Vagina (tissue), 2 donors: ENCODE data around the gene PIP5K1C. TPM values are rescaled to one million over a fixed set of nuclear protein-coding genes. Genes with fewer than 3 reads are reported as not detected.

Experiments
- DNase-seq, 2 donors: peaks; one replicate each; pipeline ENCODE4 v3.0.0-alpha.2; 2017; ENCODE audit errors: extremely low spot score in 2 of 2
- H3K27ac ChIP-seq: fragments of 200-600 bp; sonication (generic); one replicate; pipeline ENCODE4 v1.5.1; 2019
- H3K27me3 ChIP-seq: fragments of 200-600 bp; sonication (generic); one replicate; pipeline ENCODE4 v1.5.1; 2019
- H3K36me3 ChIP-seq, 2 donors: fragments of 200-600 bp; sonication (generic); one replicate each; pipeline ENCODE4 v1.5.1; 2017 to 2019
- H3K4me1 ChIP-seq: fragments of 200-600 bp; sonication (generic); one replicate; pipeline ENCODE4 v1.5.1; 2019
- H3K4me3 ChIP-seq, 2 donors: fragments of 200-600 bp; sonication (generic); 1 replicate in 1 of 2; 2 replicates in 1 of 2; pipeline ENCODE4 v1.5.1; 2016 to 2019
- H3K9me3 ChIP-seq: fragments of 200-600 bp; sonication (generic); one replicate; pipeline ENCODE4 v1.5.1; 2019
- POLR2A ChIP-seq, 2 donors: fragments of 450-650 bp; IDR thresholded peaks; one replicate each; pipeline ENCODE4 v1.6.1; 2017; ENCODE audit warnings: antibody characterized with exemption in 2 of 2, mild to moderate bottlenecking in 2 of 2, moderate library complexity in 2 of 2
- POLR2AphosphoS5 ChIP-seq, 2 donors: sonication (generic); formaldehyde crosslinking; IDR thresholded peaks; one replicate each; pipeline ENCODE4 v1.9.0; 2017; ENCODE audit warnings: antibody characterized with exemption in 2 of 2, mild to moderate bottlenecking in 2 of 2, low read depth in 1 of 2; ENCODE audit not compliant: insufficient read depth in 1 of 2
- intact Hi-C: fragments of 100-400 bp; cut with DNase I; formaldehyde crosslinking; loops from one replicate; pipeline ENCODE4 v1.15.1; 2023
- total RNA-seq: library from RNA; depleted of rRNA; stranded (reverse); fragments of >200 nt; gene quantifications from one replicate; pipeline ENCODE4 v1.2.3, GENCODE V29; 2016
- TF ChIP-seq, protein P1 (sequence below), 3 experiments: fragments of 450-650 bp in 2 of 3; fragments of 200-600 bp in 1 of 3; sonication (generic) in 1 of 3; IDR thresholded peaks; one replicate each; pipeline ENCODE4 v1.5.1; 2017 to 2019; ENCODE audit warnings: antibody characterized with exemption in 3 of 3, mild to moderate bottlenecking in 2 of 3, moderate library complexity in 2 of 3

PIP5K1C gene
- total RNA-seq, 1 donor from 2014 or later = 24.1 TPM

DNA sequence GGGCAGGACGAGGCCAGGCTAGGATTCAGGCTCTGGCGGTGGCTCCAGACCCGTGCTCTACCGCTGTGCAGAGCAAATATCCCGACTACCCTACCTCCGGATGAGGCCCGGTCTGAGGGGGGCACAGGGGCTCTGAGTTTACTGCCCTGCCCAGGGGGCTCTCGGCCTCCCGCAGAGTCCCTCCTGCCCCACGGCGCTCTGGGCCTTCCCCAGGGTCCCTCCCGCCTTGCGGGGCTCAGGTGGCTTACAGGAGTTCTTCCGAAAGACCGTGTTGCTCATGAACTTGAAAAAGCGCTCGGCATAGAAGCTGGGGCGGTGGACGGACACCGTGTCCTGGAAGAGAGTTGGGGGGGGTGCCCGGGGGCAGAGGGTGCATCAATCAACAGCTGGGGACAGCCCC is 54.5 kb downstream of the PIP5K1C start:
- no peaks in the 10 kb centered on the region for H3K27me3 ChIP-seq
- DNase-seq = no peak
- H3K27ac ChIP-seq = no peak overlapping the region
- H3K4me1 ChIP-seq = no peaks in the 10 kb centered on the region
- TF ChIP-seq POLR2AphosphoS5 (IDR thresholded peaks at IDR 0.05; ENCODE audit: insufficient read depth in 1 of 2, low read depth in 1 of 2) = no peak
- no peak for TF ChIP-seq POLR2A (IDR thresholded peaks at IDR 0.05)
- H3K9me3 ChIP-seq = no peaks in the 10 kb centered on the region
- H3K4me3 ChIP-seq = no peak overlapping the region
- intact Hi-C loops = no loop called here
- peaks cover 0 to 33% of the 10 kb centered on the region in 2 donors for H3K36me3 ChIP-seq

DNA sequence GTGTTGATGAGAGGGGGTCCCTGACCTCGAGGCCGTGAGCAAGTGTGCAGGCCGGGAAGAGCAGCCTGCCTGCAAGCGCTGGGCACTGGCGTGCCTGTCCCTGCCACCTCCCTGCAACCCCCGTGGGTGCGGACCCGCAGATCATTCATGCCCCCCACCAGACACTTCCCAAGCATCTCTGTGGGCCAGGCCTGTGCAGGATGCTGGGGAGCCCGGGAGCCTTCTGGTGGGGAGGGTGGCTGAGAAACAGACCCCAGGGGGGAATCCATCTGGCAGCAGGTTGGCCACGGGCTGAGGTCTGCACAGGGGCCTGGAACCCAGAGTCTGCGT is 55.2 kb downstream of the PIP5K1C start:
- Histone ChIP-seq H3K27ac (no peak overlapping the region), H3K36me3 (peaks cover 0 to 36% of the 10 kb centered on the region in 2 donors), H3K4me3 (no peak overlapping the region), H3K27me3 (no peaks in the 10 kb centered on the region), H3K4me1 (no peaks in the 10 kb centered on the region), H3K9me3 (no peaks in the 10 kb centered on the region)
- TF ChIP-seq POLR2AphosphoS5 (IDR thresholded peaks at IDR 0.05; ENCODE audit: insufficient read depth in 1 of 2, low read depth in 1 of 2) = no peak
- no peak for TF ChIP-seq POLR2A (IDR thresholded peaks at IDR 0.05)
- TF ChIP-seq, protein P1, sequence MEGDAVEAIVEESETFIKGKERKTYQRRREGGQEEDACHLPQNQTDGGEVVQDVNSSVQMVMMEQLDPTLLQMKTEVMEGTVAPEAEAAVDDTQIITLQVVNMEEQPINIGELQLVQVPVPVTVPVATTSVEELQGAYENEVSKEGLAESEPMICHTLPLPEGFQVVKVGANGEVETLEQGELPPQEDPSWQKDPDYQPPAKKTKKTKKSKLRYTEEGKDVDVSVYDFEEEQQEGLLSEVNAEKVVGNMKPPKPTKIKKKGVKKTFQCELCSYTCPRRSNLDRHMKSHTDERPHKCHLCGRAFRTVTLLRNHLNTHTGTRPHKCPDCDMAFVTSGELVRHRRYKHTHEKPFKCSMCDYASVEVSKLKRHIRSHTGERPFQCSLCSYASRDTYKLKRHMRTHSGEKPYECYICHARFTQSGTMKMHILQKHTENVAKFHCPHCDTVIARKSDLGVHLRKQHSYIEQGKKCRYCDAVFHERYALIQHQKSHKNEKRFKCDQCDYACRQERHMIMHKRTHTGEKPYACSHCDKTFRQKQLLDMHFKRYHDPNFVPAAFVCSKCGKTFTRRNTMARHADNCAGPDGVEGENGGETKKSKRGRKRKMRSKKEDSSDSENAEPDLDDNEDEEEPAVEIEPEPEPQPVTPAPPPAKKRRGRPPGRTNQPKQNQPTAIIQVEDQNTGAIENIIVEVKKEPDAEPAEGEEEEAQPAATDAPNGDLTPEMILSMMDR (IDR thresholded peaks at IDR 0.05) = no peak
- intact Hi-C loops = no loop called here
- no peak for DNase-seq

DNA sequence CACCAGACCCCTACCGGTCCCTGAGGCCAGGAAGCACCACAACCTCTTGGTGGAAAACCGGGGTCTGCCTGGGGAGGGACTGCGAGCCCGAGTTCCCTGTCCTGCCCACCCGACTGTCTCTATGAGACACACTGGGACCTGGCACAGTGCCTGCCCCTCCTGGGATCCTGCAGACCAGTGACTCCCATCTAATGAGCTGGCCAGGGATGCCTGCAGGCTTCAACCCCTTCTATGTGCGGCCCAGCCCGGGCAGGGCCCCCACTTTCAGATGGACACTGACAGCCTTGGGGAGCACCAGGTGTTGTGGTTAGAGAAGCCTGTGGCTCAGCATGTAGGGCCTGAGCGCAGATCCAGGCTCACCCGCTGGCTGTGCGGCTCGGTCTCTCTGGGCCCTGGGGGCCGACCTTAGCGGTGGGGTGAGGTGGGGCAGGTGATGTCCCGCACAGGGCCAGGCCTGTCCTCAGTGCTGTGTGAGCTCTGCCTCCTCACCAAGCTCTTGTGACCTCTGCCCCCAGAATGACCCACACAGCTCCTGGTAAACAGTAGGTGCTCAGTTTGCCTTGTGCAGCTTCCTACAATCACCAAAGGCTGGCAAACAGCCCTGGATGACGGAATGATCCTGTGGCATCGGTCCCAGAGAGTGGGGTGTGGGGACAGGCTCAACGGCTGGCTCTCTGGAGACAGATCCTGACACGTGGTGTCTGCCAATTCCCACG is 55.8 kb downstream of the PIP5K1C start:
- H3K9me3 ChIP-seq = no peaks in the 10 kb centered on the region
- TF ChIP-seq POLR2A (IDR thresholded peaks at IDR 0.05) = no peak
- TF ChIP-seq, protein P1 (IDR thresholded peaks at IDR 0.05) = no peak
- TF ChIP-seq POLR2AphosphoS5 (IDR thresholded peaks at IDR 0.05; ENCODE audit: insufficient read depth in 1 of 2, low read depth in 1 of 2) = no peak
- DNase-seq = no peak
- H3K4me1 ChIP-seq = no peaks in the 10 kb centered on the region
- no peak overlapping the region for H3K27ac ChIP-seq
- no peaks in the 10 kb centered on the region for H3K27me3 ChIP-seq
- peaks cover 0 to 41% of the 10 kb centered on the region in 2 donors for H3K36me3 ChIP-seq
- H3K4me3 ChIP-seq = no peak overlapping the region
- intact Hi-C loops = no loop called here

DNA sequence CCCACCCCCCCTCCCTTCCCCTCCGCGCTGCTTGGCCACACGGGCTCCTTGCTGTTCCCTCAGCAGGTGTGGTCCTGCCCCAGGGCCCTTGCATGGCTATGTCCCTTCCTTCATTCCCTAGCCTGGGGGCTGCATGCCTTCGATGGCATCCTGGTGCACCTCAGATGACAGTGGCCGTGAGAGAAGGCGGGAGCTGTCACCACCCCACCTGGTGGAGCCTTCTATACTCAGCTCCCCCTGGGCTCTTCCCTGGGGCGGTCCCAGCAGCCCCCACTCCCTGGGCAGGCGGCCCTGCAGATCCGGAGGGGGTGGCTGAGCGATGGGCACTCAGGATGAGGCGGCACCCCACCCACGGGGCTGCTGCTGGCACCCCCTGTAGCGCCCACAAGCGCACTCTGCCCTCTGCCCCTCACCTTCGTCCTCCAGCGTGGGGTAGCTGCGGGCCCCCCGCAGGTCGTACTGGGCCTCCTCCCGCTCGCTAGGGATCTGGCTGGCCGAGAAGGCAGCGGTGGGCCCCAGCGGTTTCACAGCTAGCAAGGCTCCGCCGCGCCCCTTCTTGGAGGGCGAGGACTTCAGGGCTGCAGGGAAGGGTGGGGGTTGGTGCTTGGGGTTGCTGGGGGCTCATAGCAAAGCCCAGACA is 56.5 kb downstream of the PIP5K1C start:
- Histone ChIP-seq H3K4me1 (no peaks in the 10 kb centered on the region), H3K27ac (no peak overlapping the region), H3K9me3 (no peaks in the 10 kb centered on the region), H3K4me3 (no peak overlapping the region), H3K27me3 (no peaks in the 10 kb centered on the region), H3K36me3 (peaks cover 0 to 46% of the 10 kb centered on the region in 2 donors)
- DNase-seq = no peak
- TF ChIP-seq POLR2A (IDR thresholded peaks at IDR 0.05) (no peak), POLR2AphosphoS5 (IDR thresholded peaks at IDR 0.05; ENCODE audit: insufficient read depth in 1 of 2, low read depth in 1 of 2) (no peak)
- TF ChIP-seq, protein P1 (IDR thresholded peaks at IDR 0.05) = no peak
- intact Hi-C loops = no loop called here

GRCh38 chr19:3642987-3643673 is 57.1 kb downstream of the PIP5K1C start:
- TF ChIP-seq POLR2AphosphoS5 (IDR thresholded peaks at IDR 0.05; ENCODE audit: insufficient read depth in 1 of 2, low read depth in 1 of 2) (no peak), POLR2A (IDR thresholded peaks at IDR 0.05) (no peak)
- TF ChIP-seq, protein P1 (IDR thresholded peaks at IDR 0.05) = no peak
- no peak for DNase-seq
- peaks cover 0 to 48% of the 10 kb centered on the region in 2 donors for H3K36me3 ChIP-seq
- intact Hi-C loops = no loop called here
- H3K4me1 ChIP-seq = no peaks in the 10 kb centered on the region
- no peaks in the 10 kb centered on the region for H3K27me3 ChIP-seq
- H3K27ac ChIP-seq = no peak overlapping the region
- no peak overlapping the region for H3K4me3 ChIP-seq
- H3K9me3 ChIP-seq = no peaks in the 10 kb centered on the region
